Panc1 (cell line): ENCODE measurements around the gene SORCS1.

Source experiments
- CTCF ChIP-seq: fragments of 450-650 bp; IDR thresholded peaks from 2 replicates; pipeline ENCODE4 v1.5.1; 2017; ENCODE audit warnings: mild to moderate bottlenecking
- POLR2AphosphoS5 ChIP-seq: IDR thresholded peaks from 2 replicates; pipeline ENCODE4 v1.6.1; 2012; ENCODE audit warnings: mild to moderate bottlenecking, low read depth, low read length, moderate library complexity

- TF ChIP-seq CTCF (no peak), POLR2AphosphoS5 (no peak)
Observed at GRCh38 chr10:106775127-106775526, 389.4 kb downstream of the SORCS1 start.
